Activated B cell treated with CpG ODN at 0.5 μM for 24 hours (primary cell): ENCODE results near the gene WDR72. TPM values are rescaled to one million over a fixed set of nuclear protein-coding genes. Genes with fewer than 3 reads are reported as not detected.

Experiments used
- ATAC-seq: fragments of 200-7000 bp; cut with Tn5 transposase; one replicate; pipeline ENCODE4 v1.10.0; 2021; ENCODE audit warnings: low read depth, mild to moderate bottlenecking, moderate library complexity
- CTCF ChIA-PET: fragments of 350-600 bp; sonication (Branson Sonifier 250); formaldehyde crosslinking; loops from one replicate; lab custom pipeline; 2021; ENCODE audit warnings: antibody characterized with exemption; lab: Charles Lee
- POLR2A ChIA-PET: fragments of 350-600 bp; sonication (Branson Sonifier 250); formaldehyde crosslinking; loops from one replicate; lab custom pipeline; 2021; ENCODE audit warnings: antibody characterized with exemption; lab: Charles Lee
- DNase-seq: peaks from one replicate; pipeline ENCODE4 v3.0.0; 2022
- H3K27ac Mint-ChIP-seq: one replicate; pipeline ENCODE4 v1.8.0; 2020; ENCODE audit warnings: mixed read lengths
- H3K27me3 Mint-ChIP-seq: one replicate; pipeline ENCODE4 v1.8.0; 2021; ENCODE audit warnings: mixed read lengths
- H3K36me3 Mint-ChIP-seq: one replicate; pipeline ENCODE4 v1.8.0; 2021; ENCODE audit warnings: low read depth, mixed read lengths
- H3K4me1 Mint-ChIP-seq: one replicate; pipeline ENCODE4 v1.8.0; 2021; ENCODE audit warnings: mixed read lengths
- H3K4me3 Mint-ChIP-seq: one replicate; pipeline ENCODE4 v1.8.0; 2020; ENCODE audit warnings: mild to moderate bottlenecking, mixed read lengths
- H3K9me3 Mint-ChIP-seq: one replicate; pipeline ENCODE4 v1.8.0; 2020; ENCODE audit warnings: mixed read lengths
- CTCF ChIP-seq: fragments of 200-600 bp; IDR thresholded peaks from one replicate; pipeline ENCODE4 v1.8.0; 2022; ENCODE audit warnings: antibody characterized with exemption, mild to moderate bottlenecking
- intact Hi-C: fragments of 100-400 bp; cut with micrococcal nuclease; formaldehyde crosslinking; loops from one replicate; pipeline ENCODE4 v1.15.1; 2024
- total RNA-seq: library from RNA; stranded (reverse); gene quantifications from 2 replicates; pipeline ENCODE4 v1.2.3, GENCODE V29; 2022

WDR72 gene
- total RNA-seq, 1 donor from 2014 or later: not detected

- no peak for DNase-seq
- no peak for TF ChIP-seq CTCF
- Mint-ChIP-seq H3K27ac (no peak overlapping the region), H3K27me3 (no peaks in the 10 kb centered on the region), H3K4me1 (no peaks in the 10 kb centered on the region), H3K4me3 (no peak overlapping the region), H3K9me3 (no peaks in the 10 kb centered on the region), H3K36me3 (no peaks in the 10 kb centered on the region)
- ChIA-PET CTCF (no interaction called here), POLR2A (no interaction called here)
- intact Hi-C loops: no loop called here
- ATAC-seq: no peak
Measured at GRCh38 chr15:53482055-53482454, 277.4 kb downstream of the WDR72 start.

GRCh38 chr15:53477981-53478766 is 281.3 kb downstream of the WDR72 start:
- H3K9me3 Mint-ChIP-seq: no peaks in the 10 kb centered on the region
- H3K36me3 Mint-ChIP-seq: no peaks in the 10 kb centered on the region
- TF ChIP-seq CTCF: no peak
- intact Hi-C loops: no loop called here
- ChIA-PET POLR2A (no interaction called here), CTCF (no interaction called here)
- H3K4me1 Mint-ChIP-seq: no peaks in the 10 kb centered on the region
- H3K27ac Mint-ChIP-seq: no peak overlapping the region
- DNase-seq (no peak), ATAC-seq (no peak)
- H3K4me3 Mint-ChIP-seq: no peak overlapping the region
- no peaks in the 10 kb centered on the region for H3K27me3 Mint-ChIP-seq

GRCh38 chr15:53473886-53474285 is 285.6 kb downstream of the WDR72 start:
- ATAC-seq: no peak
- TF ChIP-seq CTCF: no peak

GRCh38 chr15:53473435-53473834 is 286.0 kb downstream of the WDR72 start:
- DNase-seq (no peak), ATAC-seq (no peak)
- intact Hi-C loops: no loop called here
- CTCF ChIA-PET: no interaction called here
- Mint-ChIP-seq H3K27me3 (no peaks in the 10 kb centered on the region), H3K4me3 (no peak overlapping the region), H3K36me3 (no peaks in the 10 kb centered on the region), H3K4me1 (no peaks in the 10 kb centered on the region), H3K27ac (no peak overlapping the region), H3K9me3 (peaks cover 6% of the 10 kb centered on the region)
- TF ChIP-seq CTCF: no peak
- POLR2A ChIA-PET: no interaction called here

More at GRCh38 chr15:53473886-53474285, 285.6 kb downstream of the WDR72 start:
- no peak for DNase-seq
- Mint-ChIP-seq H3K4me1 (no peaks in the 10 kb centered on the region), H3K27ac (no peak overlapping the region), H3K9me3 (peaks cover 6% of the 10 kb centered on the region), H3K36me3 (no peaks in the 10 kb centered on the region), H3K4me3 (no peak overlapping the region), H3K27me3 (no peaks in the 10 kb centered on the region)
- CTCF ChIA-PET: no interaction called here
- intact Hi-C loops: no loop called here
- POLR2A ChIA-PET: no interaction called here

- no peak for TF ChIP-seq CTCF
- no peak overlapping the region for H3K27ac Mint-ChIP-seq
- H3K9me3 Mint-ChIP-seq: peaks cover 6% of the 10 kb centered on the region
- H3K4me1 Mint-ChIP-seq: no peaks in the 10 kb centered on the region
- intact Hi-C loops: no loop called here
- H3K36me3 Mint-ChIP-seq: no peaks in the 10 kb centered on the region
- CTCF ChIA-PET: no interaction called here
- no peaks in the 10 kb centered on the region for H3K27me3 Mint-ChIP-seq
- POLR2A ChIA-PET: no interaction called here
- H3K4me3 Mint-ChIP-seq: no peak overlapping the region
- DNase-seq (no peak), ATAC-seq (no peak)
Measured at GRCh38 chr15:53472883-53473282, 286.6 kb downstream of the WDR72 start.
